GM12878 (cell line): ENCODE results near the gene COL27A1. TPM values are rescaled to one million over a fixed set of nuclear protein-coding genes. Genes with fewer than 3 reads are reported as not detected.

Experiments
- ATAC-seq: fragments of 200-7000 bp; cut with Tn5 transposase; 3 replicates; pipeline ENCODE4 v1.9.1; 2020; ENCODE audit warnings: mild to moderate bottlenecking, moderate library complexity
- BruUV-seq: library from RNA; stranded (reverse); fragments of 400-500 nt; replicated peaks from 2 replicates; lab custom pipeline; 2021; lab: Mats Ljungman, UMichigan
- CTCF ChIA-PET: fragments of 300-600 bp; sonication (Branson Sonifier 250); formaldehyde crosslinking; extraction: SDS; loops from one replicate; lab custom pipeline; 2021; ENCODE audit warnings: inconsistent platforms; lab: Yijun Ruan, JAX
- POLR2A ChIA-PET: fragments of 350-600 bp; formaldehyde crosslinking; extraction: SDS; loops from one replicate; lab custom pipeline; 2021; ENCODE audit warnings: inconsistent platforms; lab: Charles Lee
- RAD21 ChIA-PET: fragments of 300-600 bp; sonication (Branson Sonifier 250); formaldehyde crosslinking; loops from one replicate; lab custom pipeline; 2023; ENCODE audit warnings: antibody characterized with exemption; ENCODE audit not compliant: unreplicated experiment; lab: Charles Lee
- SMC1A ChIA-PET: fragments of 300-600 bp; sonication (Branson Sonifier 250); formaldehyde crosslinking; loops from one replicate; lab custom pipeline; 2023; ENCODE audit not compliant: unreplicated experiment, uncharacterized antibody; lab: Charles Lee
- DNase-seq: peaks from one replicate; pipeline ENCODE4 v3.0.0-alpha.2; 2011; ENCODE audit warnings: low read depth, low spot score
- FAIRE-seq: peaks from 3 replicates; lab custom pipeline; 2011; peaks lifted over from hg19 to GRCh38; lab: Jason Lieb, UNC
- H2AFZ ChIP-seq: 2 replicates; pipeline ENCODE4 v1.6.0; 2011; ENCODE audit warnings: low read depth, low read length, control low read depth; ENCODE audit not compliant: control insufficient read depth
- H3K27ac ChIP-seq: 2 replicates; pipeline ENCODE4 v1.5.1; 2011; ENCODE audit warnings: control low read depth; ENCODE audit not compliant: control insufficient read depth, insufficient read depth
- H3K27me3 ChIP-seq, 2 experiments: replicated peaks in 1 of 2; 2 replicates each; pipeline versions ENCODE4 v1.6.0 to v1.6.1; 2011; ENCODE audit warnings: low read length in 1 of 2; ENCODE audit not compliant: control insufficient read depth in 2 of 2, insufficient read depth in 2 of 2
- H3K36me3 ChIP-seq, 2 experiments: 2 replicates each; pipeline ENCODE4 v1.5.1; 2011; ENCODE audit warnings: low read length in 1 of 2; ENCODE audit not compliant: control insufficient read depth in 2 of 2, insufficient read depth in 2 of 2
- H3K4me1 ChIP-seq: 2 replicates; pipeline ENCODE4 v1.6.1; 2011; ENCODE audit warnings: mild to moderate bottlenecking, low read length, moderate library complexity, mixed read lengths; ENCODE audit not compliant: control insufficient read depth, insufficient read depth
- H3K4me2 ChIP-seq: 2 replicates; pipeline ENCODE4 v1.6.0; 2011; ENCODE audit warnings: control low read depth; ENCODE audit not compliant: control insufficient read depth, insufficient read depth
- H3K4me3 ChIP-seq: fragments of 200-600 bp; sonication (generic); 2 replicates; pipeline ENCODE4 v1.5.1; 2016
- H3K79me2 ChIP-seq: 2 replicates; pipeline ENCODE4 v1.6.0; 2011; ENCODE audit warnings: low read length; ENCODE audit not compliant: control insufficient read depth, insufficient read depth
- H3K9ac ChIP-seq: 2 replicates; pipeline ENCODE4 v1.8.0; 2011; ENCODE audit warnings: low read length, control low read depth, mixed read lengths; ENCODE audit not compliant: control insufficient read depth, insufficient read depth
- H3K9me3 ChIP-seq: replicated peaks from 3 replicates; pipeline ENCODE4 v1.5.1; 2011; ENCODE audit warnings: mild to moderate bottlenecking, low read length; ENCODE audit not compliant: control insufficient read depth, insufficient read depth
- H4K20me1 ChIP-seq: 2 replicates; pipeline ENCODE4 v1.6.0; 2011; ENCODE audit not compliant: control insufficient read depth, insufficient read depth
- BACH1 ChIP-seq: fragments of 450-650 bp; IDR thresholded peaks from 2 replicates; pipeline ENCODE4 v1.6.1; 2017; ENCODE audit warnings: mild to moderate bottlenecking, borderline replicate concordance
- CBX5 ChIP-seq: sonication (generic); IDR thresholded peaks from 2 replicates; pipeline ENCODE4 v1.6.1; 2016; ENCODE audit warnings: low read depth, moderate library complexity, mild to moderate bottlenecking, inconsistent platforms
- EED ChIP-seq: sonication (generic); IDR thresholded peaks from 2 replicates; pipeline ENCODE4 v1.6.1; 2016; ENCODE audit warnings: antibody characterized with exemption, low read depth
- MEF2A ChIP-seq: IDR thresholded peaks from 2 replicates; pipeline ENCODE4 v1.6.1; 2011; ENCODE audit warnings: low read depth, mild to moderate bottlenecking, low read length, moderate library complexity; ENCODE audit not compliant: insufficient read depth
- NFXL1 ChIP-seq: fragments of 450-650 bp; IDR thresholded peaks from 2 replicates; pipeline ENCODE4 v1.6.1; 2017; ENCODE audit warnings: antibody characterized with exemption, mild to moderate bottlenecking, borderline replicate concordance
- NFYA ChIP-seq: IDR thresholded peaks from 2 replicates; pipeline ENCODE4 v1.6.1; 2011; ENCODE audit warnings: low read depth, mild to moderate bottlenecking, low read length, improper control_type of control experiment, borderline replicate concordance
- RBBP5 ChIP-seq: fragments of 200-600 bp; sonication (generic); conservative IDR thresholded peaks from 2 replicates; pipeline ENCODE4 v1.6.1; 2016
- SMAD1 ChIP-seq: fragments of 450-650 bp; IDR thresholded peaks from 2 replicates; pipeline ENCODE4 v1.6.1; 2018; ENCODE audit warnings: mild to moderate bottlenecking, low read depth; ENCODE audit not compliant: partially characterized antibody
- whole genome bisulfite sequencing: methylation state at CpG from one replicate; pipeline ENCODE4 v1.1.6; 2016; ENCODE audit warnings: low lambda C conversion rate; ENCODE audit not compliant: insufficient replicate concordance, insufficient coverage; ENCODE audit errors: missing lambda C conversion rate; 5-methylcytosine and 5-hydroxymethylcytosine counted together
- in situ Hi-C: fragments of 300-500 bp; cut with MboI; formaldehyde crosslinking; loops from 9 replicates; pipeline ENCODE4 v1.14.3; 2018; ENCODE audit warnings: mixed read lengths
- intact Hi-C: fragments of 100-400 bp; cut with micrococcal nuclease; formaldehyde crosslinking; loops from one replicate; pipeline ENCODE4 v1.14.2; 2022; ENCODE audit not compliant: unreplicated experiment
- polyA plus RNA-seq, 11 experiments: library from polyadenylated mRNA; depleted of rRNA in 4 of 11; unstranded in 6 of 11; stranded (reverse) in 5 of 11; fragments of >200 nt; fragmentation: Nextera tagmentation in 4 of 11; fragmentation: Illumina TruSeq in 1 of 11; extraction: Ambion mirVana in 4 of 11; extraction: Trizol in 1 of 11; gene quantifications; 1 replicate in 1 of 11; 2 replicates in 10 of 11; pipeline versions ENCODE4 v1.2.1 to v1.2.3, GENCODE V29; 2011 to 2016; ENCODE audit warnings: inconsistent platforms in 2 of 11, missing spikeins in 2 of 11, low read depth in 1 of 11
- total RNA-seq, 4 experiments: library from RNA; depleted of rRNA in 3 of 4; stranded (reverse); fragments of >200 nt in 3 of 4; fragmentation: Illumina TruSeq in 1 of 4; extraction: Trizol in 1 of 4; gene quantifications; 2 replicates each; pipeline versions ENCODE4 v1.2.1 to v1.2.3, GENCODE V29; 2013 to 2021
- TF ChIP-seq, protein P1 (sequence below), 3 experiments: IDR thresholded peaks in 2 of 3; conservative IDR thresholded peaks in 1 of 3; 2 replicates each; pipeline ENCODE4 v1.5.1; 2011; ENCODE audit warnings: low read depth in 3 of 3, low read length in 3 of 3, mild to moderate bottlenecking in 3 of 3, control low read depth in 2 of 3, moderate library complexity in 2 of 3, inconsistent platforms in 1 of 3, mixed read lengths in 1 of 3; ENCODE audit not compliant: control insufficient read depth in 2 of 3, insufficient read depth in 1 of 3; ENCODE audit errors: extremely low read depth in 1 of 3

The COL27A1 gene
- total and polyA plus RNA-seq, 10 of the 15 experiments (the other 5 are each of a cell fraction or from before 2014, with no cell fraction given) = 0.10 TPM; not detected in 9

DNA sequence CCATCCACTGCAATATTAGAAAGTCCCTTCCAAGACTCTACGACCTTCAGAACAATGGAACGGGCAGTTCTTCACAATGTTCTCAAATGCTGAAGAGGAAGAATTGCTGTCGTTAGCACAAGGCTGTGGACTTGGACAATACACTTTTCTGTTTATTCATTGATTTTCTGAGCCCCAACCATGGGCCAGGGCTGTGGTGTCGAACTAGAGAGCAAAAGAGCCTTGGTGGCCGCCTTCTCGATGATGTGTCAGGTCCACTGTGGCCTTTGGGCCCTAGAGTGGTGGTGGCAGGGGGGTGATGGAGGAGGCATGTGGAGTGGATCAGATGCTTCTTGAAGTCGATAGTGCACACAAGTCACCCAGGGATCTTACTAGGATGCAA is 37.7 kb upstream of the COL27A1 start:
- Histone ChIP-seq H2AFZ (no peak overlapping the region), H4K20me1 (no peaks in the 10 kb centered on the region), H3K4me1 (no peaks in the 10 kb centered on the region), H3K4me2 (no peak overlapping the region), H3K36me3 (no peaks in the 10 kb centered on the region), H3K27ac (no peak overlapping the region), H3K9me3 (no peaks in the 10 kb centered on the region), H3K27me3 (peaks cover 2 to 6% of the 10 kb centered on the region in 2 experiments; a peak in 3 of 4 replicates), H3K79me2 (no peaks in the 10 kb centered on the region), H3K9ac (no peak overlapping the region), H3K4me3 (no peak overlapping the region)
- DNase-seq (no peak), ATAC-seq (no peak), FAIRE-seq (no peak)
- intact Hi-C loops = no loop called here
- ChIA-PET CTCF (no interaction called here), RAD21 (no interaction called here), POLR2A (no interaction called here), SMC1A (no interaction called here)
- in situ Hi-C loops = no loop called here
- BruUV-seq = no TSS peak
- TF ChIP-seq MEF2A (no peak), NFYA (no peak), EED (no peak), SMAD1 (no peak), NFXL1 (no peak), RBBP5 (no peak), BACH1 (no peak), CBX5 (no peak)
- TF ChIP-seq, protein P1, sequence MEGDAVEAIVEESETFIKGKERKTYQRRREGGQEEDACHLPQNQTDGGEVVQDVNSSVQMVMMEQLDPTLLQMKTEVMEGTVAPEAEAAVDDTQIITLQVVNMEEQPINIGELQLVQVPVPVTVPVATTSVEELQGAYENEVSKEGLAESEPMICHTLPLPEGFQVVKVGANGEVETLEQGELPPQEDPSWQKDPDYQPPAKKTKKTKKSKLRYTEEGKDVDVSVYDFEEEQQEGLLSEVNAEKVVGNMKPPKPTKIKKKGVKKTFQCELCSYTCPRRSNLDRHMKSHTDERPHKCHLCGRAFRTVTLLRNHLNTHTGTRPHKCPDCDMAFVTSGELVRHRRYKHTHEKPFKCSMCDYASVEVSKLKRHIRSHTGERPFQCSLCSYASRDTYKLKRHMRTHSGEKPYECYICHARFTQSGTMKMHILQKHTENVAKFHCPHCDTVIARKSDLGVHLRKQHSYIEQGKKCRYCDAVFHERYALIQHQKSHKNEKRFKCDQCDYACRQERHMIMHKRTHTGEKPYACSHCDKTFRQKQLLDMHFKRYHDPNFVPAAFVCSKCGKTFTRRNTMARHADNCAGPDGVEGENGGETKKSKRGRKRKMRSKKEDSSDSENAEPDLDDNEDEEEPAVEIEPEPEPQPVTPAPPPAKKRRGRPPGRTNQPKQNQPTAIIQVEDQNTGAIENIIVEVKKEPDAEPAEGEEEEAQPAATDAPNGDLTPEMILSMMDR (IDR thresholded peaks at IDR 0.05 in 2 of 3, conservative IDR thresholded peaks at IDR 0.05 in 1 of 3; ENCODE audit: control insufficient read depth in 2 of 3, extremely low read depth in 1 of 3, insufficient read depth in 1 of 3, low read depth in 3 of 3, low read length in 3 of 3) = no peak
- 37% methylated on average over 7 of the region's 7 CpGs for WGBS
